Measurements from ENCODE around the gene PTPN21.

Gene PTPN21

DNA sequence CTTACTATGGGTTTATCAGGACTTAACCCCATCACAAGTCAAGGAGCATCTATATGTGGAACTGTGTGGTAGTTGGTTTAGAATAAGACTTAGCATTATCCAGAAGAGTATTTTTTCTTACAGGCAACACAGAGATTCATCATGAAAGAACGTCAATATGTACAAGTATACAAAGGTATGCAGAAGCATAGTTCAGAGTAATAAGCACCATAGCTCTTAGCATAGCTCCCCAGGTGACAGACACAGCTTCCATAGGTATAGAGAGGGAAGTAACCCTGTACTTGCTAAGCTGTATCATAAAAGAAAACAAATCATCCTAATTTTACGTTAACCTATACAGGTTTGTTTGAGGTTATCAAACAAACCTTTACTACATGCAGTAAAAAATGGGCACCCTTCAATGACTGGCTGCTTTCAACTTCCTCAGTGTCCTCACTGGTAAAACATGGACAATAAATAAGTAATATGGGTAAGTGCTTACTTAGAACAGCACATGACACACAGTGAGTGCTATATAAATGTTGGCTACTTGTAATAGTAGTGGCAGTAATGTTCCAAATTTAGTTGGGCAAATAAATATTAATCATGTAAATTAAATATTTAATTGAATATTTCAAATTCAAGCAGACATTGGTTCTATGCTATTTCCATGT, 50.9 kb downstream of the PTPN21 start:
- no peak for DNase-seq

DNA sequence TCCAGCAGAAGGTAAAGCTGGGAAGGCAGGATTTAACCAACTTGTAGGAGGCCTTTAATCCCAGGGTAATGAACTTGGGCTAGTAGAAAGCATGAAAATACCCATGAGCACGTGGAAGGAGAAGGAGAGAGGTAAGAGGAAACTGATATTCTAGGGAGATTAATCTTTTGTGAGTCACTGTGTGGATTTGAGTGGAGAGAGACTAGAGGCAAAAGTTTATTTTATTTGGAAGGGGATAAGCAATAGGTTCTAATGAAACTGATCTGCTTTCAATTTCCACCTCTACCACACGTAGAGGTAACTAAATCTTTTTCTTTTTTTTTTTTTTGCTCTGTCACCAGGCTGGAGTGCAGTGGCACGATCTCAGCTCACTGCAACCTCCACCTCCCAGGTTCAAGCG, 52.1 kb downstream of the PTPN21 start:
- DNase-seq, result no peak

DNA sequence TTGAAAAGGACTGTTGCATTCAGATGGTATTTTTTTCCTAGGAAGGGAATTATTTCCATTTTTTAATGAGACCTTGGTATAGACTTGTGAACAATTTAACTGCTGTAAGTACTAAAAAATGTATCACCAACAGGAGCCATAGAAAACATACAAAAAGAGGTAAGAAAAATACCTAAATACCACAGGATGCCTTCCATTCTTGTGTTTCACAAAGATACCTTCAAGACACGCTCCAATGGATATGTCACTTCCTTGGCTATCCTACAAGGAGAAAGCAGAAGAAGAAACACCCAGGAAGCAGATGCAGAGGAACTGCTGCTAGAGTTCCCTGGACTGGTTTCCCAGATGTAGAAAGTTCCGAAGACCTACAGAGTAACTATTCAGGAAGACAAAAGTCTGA, 54.2 kb downstream of the PTPN21 start:
- no peak for DNase-seq

DNA sequence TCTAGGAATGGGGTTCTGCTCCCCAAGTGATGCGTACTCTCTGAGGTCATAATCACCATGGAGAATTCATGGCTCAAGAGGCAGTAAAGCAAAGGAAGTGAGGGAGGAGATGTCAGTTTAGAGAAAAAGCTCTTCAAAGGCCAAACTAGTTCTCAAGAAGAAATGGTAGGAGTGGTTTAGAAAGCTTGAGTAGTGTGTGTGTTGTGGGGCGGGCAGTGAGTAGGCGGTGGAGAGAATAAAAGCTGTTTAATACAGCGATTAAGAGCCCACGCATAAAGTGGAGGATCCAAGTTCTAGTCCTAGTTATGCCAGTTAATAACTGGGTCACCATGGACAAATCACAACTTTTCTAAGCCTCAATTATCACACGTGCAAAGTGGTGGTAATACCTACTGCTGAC, 55.6 kb downstream of the PTPN21 start:
- no peak for DNase-seq

DNA sequence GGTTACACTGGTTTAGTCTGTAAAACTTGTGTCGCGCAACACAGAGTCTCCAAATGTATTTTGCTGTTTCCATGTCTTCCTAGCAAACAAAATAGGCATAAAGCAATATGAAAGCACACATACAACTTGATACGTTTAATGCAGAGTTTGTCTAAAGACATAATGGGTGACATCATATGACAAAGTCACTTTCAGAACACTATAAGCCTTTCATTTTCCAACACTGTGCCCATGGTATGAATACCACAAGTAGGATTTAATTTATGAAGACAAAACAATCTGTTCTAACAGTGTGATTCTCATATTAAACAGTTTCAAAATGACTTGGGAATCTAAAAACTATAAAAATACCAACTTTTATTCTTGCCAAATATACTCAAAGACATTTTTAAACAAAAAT, 58.4 kb downstream of the PTPN21 start:
- DNase-seq, result no peak

DNA sequence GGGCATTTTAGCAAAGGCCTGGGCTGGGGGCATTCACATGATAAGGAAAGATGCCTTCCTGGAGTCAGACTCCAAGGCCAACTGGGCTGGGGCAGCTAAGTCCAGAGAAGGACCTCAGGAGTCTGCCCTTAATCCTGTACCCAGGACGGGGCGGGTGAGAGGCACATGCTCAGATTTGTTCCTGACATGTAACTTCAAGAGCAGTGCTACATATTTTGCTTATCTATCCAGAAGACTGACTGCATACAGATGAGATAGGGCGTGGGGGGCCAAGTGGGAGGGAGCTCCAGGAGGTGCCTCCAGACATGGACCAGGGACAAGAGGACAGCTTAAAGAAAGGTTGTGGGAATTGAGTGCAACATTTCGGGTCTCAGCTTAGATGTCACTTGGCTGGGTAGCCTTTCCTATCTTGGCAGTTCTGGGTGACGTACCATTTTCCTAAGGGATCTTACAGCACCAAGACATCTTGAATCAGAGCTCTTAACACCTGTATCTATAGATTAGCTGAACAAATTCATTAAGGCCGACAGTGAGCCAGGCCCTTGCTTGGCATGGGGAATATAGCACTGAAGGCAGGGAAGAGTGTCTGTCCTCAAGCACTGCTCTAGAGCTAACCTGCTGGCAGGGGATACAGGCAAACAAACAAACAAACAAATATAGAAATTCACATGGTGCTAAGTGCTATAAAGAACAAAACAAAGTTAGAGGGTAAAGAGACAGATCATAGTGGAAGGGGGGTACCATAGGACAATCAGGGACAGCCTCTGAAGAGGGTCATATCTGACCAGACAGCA, 61.2 kb downstream of the PTPN21 start:
- no peak for DNase-seq

DNA sequence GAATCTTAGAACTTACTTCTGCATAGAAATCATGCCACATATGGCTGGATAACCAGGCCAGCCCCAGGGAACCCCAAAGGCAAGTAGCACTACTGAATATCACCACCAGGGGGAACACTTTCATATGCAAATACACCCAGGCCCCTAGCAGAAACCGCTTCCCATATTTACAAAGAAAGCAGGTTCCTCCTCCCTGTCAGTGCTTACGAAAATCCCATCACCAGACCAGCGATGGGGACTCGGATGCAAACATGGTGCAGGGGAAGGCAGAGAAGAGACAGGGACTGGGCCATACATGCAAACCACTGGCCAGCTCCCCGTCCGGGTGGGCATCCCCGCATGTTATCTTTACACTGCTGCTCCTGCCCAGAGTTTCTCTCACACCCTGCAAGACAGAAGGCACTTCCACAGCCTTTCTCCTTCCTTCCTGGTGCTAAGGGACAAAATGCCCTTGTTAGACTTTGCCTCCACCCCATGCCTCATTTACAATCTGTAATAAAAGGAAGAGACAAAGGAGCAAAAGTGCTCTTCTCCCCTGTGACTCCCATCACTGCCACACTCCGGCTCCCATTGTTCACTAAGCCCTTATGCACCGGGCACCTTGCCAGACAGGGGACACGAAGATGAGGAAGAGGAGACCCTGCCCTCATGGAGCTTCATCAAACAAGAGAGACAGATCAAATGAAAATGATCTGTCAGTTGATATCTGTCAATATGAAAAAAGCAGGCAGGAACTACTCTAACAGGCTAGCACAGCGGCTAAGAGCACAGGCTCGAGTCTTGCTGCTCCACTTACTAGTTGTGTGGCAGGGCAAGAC, 62.3 kb downstream of the PTPN21 start:
- DNase-seq, result peak; percentile 25

DNA sequence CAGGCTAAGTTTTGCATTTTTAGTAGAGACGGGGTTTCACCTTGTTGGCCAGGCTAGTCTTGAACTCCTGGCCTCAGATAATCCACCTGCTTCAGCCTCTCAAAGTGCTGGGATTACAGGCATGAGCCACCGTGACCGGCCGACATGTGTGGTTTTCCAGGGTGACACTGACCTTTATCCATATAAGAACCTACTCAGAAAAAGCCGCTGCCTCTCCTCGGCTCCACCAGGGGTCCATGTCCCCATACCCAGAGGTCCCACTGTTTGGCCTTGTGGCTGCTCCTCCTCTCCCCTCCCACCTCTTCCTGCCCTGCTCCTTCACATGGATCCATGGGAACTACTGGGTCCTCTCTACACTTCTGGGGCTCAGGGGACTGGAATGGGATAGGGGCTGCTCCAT, 64.6 kb downstream of the PTPN21 start:
- no peak for DNase-seq

DNA sequence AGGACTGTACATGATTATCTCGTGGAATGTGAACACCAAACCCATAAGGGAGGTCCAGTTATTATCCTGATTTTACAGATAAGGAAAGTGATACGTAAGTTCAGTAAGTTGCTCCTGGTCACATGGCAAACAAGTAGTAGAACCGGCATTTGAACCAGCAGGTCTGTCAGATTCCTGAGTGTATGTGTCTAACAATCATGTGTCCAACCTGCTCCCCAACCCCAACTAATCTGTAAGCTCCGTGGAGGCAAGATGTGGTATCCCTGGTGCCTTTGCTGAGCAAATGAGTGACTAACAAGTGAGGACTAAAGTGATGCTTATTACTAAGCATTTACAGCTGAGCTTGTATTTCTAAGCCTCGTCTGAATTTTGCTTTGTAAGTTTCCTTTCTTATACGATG, 65.9 kb downstream of the PTPN21 start:
- no peak for DNase-seq

DNA sequence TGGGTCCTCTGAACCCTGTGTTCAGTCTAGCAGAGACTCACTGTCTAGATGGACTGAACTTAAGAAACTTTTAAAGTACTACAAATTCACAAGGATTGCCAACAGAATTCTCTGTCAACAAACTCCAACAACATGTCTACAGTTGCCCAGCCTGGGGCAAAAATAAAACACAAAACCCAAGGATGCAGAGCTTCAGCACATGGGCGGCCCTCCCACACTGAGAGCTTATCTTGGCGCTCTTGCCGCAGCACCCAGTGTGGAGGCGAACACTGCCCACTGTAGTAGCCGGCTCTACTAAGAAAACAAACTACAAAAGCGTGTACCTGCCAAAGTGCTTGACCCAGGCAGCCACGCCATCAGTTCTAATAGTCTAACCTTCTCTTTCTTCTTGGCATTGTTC, 66.7 kb downstream of the PTPN21 start:
- no peak for DNase-seq

DNA sequence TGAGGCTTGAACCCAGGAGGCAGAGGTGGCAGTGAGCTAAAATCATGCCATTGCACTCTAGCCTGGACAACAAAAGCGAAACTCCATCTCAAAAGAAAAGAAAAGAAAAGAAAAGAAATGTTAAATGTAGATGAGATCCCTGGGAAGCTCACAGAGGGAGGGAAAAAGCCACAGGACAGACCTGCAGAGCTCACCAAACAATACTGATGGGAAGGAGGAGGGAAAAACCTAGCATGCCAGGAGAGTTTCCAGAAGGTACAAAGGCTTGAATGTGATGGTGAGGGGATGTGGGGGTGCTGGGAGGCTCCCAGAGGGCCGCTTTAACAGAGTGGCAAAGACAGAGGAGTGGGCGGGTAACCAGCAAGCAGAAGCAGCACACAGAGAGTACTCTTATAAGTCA, 72.3 kb downstream of the PTPN21 start:
- no peak for DNase-seq

DNA sequence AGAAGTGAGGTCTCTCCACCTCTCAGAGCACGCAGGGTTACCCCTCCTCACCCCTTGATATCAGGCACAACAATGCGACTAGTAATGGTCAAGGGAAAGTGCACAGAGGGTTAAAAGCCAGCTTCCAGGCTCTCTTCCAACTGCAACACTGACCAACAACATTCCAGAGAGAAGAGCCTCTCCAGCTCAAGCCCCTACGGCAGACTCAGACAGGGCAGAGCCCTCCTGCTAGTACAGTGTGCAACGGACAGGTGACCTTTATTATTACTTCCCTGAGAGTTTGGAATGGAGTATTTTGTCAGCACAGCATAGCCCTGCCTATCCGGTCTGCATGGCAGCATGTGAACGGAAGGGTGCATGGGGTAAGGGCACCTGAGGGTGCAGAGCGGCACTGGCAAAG, 73.0 kb downstream of the PTPN21 start:
- no peak for DNase-seq

DNA sequence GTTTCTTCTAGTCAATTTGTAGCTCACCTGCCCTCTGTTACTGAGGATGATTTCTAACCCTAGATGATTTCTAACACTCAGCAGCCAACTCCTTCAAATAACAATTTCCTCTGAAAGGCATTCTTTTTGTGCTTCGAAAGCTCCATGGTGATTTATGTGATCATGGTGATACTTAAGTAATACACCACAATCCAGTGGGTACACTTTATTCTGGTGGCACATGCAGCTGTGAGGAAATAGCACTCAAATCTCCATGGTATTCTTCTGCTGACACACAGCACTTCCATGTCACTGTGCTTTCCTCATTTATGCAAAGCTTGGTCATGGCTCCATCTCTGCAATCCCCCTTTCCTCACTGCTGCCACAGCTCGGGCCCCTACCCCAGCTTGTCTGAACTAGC, 73.7 kb downstream of the PTPN21 start:
- DNase-seq, result no peak

DNA sequence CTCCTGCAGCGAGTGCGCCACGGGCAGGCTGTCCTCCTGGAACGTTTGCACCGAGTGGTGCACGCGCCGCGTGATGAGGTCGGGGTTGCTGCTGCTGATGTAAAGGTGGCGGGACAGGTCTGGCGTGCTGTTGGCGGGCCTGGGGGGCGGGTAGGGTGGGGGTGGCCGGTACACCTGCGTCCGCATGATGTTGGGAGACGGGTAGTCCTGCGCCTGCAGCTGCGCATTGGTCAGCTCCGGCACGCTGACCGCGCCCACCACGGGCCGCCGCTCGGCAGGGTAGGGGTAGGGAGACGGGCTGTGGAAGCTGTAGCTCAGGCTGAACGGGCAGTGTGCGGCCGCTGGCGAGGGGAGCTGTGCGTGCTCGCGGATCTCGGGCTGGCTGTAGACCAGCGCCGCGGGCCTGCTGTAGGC, 75.2 kb downstream of the PTPN21 start:
- DNase-seq, result no peak

DNA sequence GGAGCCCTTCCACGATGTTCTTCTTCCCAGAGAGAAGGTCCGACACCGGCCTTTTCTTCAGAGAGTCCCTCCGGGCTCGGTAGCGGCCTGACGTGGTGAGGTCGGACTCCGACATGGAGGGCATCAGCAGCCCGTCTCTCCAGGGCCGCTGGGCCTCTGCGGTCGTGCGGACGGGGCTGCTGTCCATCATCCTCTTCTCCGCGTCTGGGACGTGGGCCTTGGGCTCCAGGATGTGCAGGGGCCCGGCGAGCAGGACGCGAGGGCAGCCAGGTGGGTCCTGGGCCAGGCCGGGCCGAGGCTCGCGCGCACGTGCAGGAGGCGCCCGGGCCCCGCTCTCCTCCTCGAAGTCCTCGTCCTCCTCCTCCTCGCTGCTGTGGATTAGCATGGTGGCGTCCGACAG, 75.9 kb downstream of the PTPN21 start:
- DNase-seq, result no peak

DNA sequence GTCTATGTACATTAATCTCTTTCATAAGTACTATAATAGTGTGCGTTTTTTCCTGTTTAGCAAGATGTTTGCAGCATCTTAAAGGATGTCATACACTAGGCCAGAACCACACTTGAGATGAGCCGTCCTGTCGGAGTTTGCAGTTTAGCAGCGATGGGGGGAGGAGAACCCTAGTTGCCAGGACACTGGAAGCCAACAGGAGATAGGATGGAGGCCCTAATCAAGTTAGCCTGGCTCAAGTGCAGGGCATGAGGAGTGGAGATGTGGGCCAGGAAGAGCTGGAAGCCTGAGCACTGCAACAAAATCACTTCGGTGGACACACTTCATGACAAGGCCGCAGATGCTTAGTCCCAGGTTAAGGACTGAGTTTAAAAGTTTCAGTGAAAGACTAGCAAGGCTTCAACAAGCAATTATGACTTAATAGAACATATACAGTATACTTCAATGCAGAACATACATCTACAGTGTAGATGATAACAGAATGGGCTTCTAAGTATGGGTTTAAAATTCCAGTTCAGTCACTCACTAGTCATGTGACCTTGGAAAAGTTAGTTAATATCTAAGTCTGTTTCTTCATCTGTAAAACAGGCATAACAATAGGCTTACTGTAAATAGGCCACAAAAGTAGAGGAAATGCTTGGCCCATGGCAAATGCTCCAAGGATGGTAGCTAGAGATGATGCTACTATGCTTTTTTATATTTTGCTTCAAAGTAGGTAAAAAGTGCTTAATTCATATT, 77.1 kb downstream of the PTPN21 start:
- DNase-seq, result no peak

DNA sequence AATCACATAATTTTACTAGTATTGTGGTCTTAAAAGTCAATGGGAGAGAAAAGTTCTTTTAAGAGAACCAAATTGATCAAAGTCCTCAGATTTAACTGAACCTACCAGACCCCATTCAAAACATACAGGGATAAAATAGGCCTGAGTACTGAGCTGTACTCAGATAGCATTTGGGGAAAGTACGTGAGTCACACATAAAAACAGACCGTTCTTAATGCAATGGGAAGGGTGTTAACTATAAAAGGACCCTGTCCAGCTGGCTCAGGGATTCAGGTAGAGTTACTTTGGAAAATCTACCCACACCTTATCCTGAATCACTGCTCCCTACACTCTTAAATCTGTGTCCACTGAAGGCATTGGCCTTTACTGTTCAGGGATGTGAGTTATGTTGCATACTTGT, 78.0 kb downstream of the PTPN21 start:
- DNase-seq, result no peak

DNA sequence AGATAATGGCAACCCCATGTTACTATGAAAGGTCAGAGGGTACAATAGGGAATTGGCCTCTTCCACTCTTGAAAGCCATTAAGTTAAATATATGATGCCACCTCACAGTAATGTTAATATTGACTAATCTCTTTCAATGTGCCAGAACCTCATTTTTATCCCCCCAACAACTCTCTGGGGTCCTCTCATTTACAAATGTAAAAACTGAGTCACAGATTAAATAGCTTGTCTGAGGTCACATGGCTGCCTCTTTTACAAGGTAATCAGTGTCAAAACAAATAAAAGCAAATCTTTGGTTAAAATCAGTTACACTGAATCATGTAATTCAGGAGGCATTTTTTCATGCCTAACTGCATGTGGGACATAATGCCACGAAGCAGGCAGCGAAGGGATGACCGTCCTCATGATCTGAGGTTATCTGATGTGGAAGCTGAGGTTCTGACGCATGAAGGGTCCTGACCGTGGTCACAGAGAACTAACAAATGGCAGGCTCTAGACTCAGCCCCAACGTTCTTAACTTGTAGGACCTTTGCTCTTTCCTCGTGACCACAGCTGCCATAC, 78.5 kb downstream of the PTPN21 start:
- DNase-seq, result no peak

DNA sequence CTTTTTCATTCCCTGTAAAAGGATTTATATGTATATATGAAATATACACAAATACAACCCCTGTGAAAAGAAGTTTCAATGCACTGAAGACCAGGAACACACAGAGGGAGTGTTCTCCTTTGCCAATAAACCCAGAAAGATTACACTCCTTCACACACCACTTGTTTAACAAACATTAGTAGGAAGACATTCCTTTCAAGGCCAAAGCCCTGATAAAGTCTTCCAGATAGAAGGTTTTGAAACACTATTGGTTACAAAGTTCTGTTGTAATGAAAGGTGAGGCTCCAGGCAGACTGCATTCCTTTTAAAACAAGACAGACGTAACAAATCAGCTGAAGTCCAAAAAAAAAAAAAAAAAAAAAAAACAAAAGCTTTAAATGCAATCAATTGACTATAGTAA, 81.0 kb downstream of the PTPN21 start:
- DNase-seq, result no peak

DNA sequence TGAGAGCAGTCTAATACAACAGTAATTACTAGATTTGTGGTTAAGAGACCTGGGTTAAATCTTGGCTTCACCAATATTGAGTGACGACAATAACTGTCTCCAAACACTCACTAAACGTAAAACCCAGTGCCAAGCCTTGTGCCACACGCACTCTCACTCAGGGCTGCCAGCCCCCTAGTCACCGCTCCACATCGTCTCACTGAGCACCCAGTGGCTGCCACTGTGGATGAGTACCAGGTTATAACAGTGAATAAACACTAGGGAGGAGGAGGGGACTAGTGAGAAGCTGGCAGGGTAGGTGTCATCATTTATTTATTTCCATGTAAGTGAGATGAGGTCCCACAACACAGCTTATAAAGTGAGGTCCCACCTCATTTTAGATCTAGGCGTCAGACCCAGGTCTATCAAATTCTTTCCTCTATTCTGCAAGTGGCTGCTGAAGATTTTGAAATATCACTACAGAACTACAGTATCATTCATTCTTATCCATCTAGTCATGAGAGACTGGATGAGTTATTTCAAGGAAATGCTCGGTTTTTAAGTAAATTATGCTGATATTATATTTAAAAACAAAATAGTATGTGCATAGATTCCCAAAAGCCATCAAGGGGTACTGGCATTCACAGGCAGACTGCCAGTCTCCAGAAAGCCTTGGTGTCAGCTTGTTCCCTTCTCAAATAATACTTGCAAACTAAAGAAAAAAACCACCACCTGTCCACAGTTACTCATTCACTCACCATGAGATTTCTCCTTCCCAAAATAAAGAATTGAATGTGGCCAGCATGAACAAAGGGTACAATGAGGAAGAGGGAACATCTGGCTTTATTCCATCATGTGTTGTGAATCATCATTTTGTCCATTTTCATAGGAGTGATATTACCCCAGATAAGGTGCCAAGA, 84.0 kb downstream of the PTPN21 start:
- DNase-seq, result no peak

DNA sequence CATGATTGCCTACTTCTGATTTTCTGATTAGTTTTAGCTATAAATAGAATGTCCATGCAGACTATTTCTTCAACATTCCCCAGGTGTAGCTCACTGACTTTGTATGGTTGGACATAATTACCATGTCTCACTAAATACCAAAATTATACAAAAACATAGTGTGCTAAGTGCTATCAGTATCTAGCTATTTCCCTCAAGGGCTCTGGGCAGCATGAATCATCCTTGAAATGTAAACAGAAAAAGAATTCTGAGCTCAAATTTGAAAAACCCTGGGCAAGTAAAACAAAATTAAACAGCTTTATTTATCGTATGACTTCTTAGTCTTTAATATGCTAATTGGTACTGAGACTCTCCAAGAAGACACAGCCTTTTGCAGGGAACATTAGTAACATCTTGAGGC, 86.4 kb downstream of the PTPN21 start:
- no peak for DNase-seq

DNA sequence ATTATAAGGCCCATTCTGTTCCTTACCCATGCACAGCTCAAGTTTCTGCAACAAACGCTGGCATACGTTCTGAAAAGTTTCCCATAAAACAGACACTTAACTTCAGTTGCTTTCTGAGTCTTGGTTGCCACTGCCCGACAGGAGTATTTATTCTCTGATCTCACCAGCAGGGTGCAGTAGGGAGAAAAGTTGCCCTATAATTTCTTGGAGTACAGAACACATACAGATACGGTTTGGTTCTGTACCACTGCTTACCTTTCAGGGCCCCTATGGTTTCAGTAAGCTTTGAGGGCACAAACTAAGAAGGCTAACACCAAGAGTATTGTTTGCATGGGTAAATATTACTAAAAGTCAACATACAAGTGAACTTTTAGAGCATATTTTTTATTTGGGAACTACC, 91.5 kb downstream of the PTPN21 start:
- no peak for DNase-seq
